IPS-NIHi7 (cell line): Measurements from ENCODE around the gene DYRK1A.

Experiments used
- DNase-seq: peaks from one replicate; pipeline ENCODE4 v3.0.0; 2012; ENCODE audit warnings: mixed read lengths; ENCODE audit errors: extremely low spot score

The DYRK1A gene

GRCh38 chr21:37550618-37551330 is 184.2 kb downstream of the DYRK1A start:
- DNase-seq: no peak

DNA sequence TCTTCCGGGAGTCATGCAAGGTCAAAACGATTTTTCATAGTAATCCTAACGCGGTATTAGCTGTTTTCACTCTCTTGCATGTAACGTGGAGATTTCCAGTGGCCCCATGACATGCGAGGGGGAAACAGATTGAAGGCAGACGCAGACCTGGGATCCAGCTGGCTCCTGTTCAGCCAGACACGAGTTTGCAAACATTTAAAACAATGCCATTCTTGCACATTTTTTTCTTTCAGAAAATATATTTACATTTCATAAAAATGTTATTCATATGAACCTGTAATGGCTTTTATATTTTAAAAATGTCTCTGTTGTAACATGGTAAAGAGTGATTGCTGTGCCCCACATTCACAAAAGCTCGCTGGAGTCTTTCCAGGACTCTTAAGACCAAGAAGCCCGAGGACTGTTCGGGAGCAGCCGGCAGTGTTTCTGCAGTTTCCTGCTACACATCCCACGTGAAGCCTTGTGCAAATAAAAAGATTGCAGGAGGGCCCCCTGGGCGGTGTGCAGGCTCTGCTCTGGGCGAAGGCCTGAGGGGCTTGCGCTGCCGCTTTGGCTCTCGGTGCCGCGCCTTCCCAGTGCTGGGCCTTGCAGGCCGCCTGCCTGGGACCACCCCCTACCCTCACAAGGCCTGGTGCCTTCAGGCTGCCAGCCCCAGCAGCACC is 184.9 kb downstream of the DYRK1A start:
- no peak for DNase-seq

DNA sequence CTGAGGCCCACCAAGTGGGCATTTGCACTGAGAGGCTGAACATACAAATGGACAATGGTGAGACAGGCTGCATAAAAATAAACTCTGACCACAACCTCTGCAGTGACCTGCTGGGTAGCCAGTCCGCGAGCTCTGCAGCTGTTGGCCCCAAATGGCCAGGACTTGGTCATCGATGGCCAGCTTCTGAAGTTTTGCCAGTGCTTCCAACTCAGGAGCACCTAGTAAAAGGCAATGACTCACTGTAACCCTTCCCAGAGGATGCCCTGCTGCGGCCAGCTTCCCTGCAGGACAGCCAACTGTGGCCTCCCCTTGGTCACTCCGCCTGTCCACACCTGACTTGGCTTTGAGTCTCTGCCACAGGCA is 185.4 kb downstream of the DYRK1A start:
- no peak for DNase-seq

DNA sequence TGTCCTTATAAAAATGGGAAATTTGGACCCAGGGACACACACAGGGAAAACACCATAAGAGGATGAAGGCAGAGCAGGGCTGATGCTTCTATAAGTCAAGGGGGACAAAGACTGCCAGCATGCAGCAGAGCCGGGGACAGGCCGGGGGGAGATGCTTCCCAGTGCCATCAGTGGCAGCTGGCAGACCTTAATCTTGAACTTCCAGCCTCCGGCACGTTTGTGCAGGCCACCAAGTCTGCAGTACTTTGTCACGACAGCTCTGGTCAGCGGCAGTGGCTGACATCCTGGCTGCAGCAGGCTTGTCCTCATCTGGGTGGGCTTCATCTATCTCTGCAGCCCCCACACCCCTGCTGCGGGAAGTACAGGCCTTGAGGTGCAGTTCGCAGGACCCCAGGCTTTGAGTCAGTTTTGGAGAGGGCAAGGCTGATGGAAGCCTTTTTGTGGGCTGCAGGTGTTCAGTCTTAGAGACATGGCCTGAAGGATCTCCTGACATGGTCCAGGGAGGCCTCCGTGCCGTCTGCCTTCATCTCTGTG is 186.0 kb downstream of the DYRK1A start:
- DNase-seq: no peak

- DNase-seq: no peak
Measured at GRCh38 chr21:37553078-37553481, 186.5 kb downstream of the DYRK1A start.

DNA sequence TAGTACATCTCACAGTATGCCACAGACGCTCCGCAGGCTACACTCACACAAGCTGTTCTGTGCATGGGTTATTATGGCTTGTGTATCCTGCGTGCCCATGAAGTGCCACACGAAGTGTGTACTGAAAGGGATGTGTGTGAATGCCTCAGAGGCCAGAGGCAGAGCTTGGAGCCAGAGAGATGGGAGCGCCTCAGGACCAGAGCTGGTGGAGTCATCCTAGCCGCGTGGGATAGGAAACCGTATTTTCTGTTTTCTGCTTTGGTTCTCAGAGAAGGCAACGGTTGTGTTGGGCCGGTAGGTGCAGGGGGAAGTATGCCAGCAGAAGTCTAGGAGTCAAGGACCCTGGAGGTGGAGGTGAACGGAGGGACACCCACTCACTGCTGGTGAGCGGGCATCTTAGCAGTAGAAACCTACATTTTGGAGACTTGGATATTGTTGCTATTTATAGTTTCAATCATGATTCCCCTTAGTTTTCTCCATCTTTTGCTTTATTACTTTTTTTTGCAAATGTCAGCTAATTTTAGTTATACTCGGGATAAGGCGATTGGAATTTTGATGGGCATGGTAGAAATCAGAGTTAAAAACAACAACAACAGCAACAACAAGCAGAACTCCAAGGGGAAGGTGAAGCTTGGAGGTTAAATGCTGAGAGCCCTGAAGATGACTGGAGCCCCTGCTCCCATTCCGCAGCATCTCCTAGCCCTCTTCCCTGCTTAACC is 188.2 kb downstream of the DYRK1A start:
- DNase-seq: no peak

DNA sequence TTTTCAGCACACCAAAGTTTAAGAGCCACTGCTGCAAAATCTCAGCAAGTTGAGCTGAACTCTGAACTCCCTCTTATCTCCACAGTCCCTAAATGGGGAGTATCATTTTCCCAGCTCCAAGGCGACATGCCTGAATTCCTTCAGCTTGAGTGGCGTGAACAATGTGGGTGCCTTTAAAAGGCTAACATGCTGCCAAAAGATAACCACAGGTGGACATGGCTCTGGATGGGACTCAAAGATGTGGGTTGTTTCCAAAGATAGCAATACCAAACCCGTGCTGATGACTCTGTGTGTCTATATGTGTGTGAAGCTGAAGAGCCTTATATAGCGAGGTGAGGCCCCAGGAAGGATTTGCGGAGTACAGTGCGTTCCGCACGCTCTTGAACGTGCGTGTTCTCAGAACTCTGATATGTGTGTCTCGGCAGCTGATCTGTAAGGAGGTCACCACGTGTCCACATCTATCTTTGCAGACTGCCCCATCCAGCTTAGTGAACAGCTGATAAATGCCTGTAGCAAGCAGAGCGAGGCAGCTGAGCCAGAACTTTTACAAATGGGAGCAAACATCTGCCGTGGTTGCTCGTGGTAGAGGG is 189.2 kb downstream of the DYRK1A start:
- DNase-seq: no peak

GRCh38 chr21:37557261-37557950 is 190.8 kb downstream of the DYRK1A start:
- DNase-seq: no peak

DNA sequence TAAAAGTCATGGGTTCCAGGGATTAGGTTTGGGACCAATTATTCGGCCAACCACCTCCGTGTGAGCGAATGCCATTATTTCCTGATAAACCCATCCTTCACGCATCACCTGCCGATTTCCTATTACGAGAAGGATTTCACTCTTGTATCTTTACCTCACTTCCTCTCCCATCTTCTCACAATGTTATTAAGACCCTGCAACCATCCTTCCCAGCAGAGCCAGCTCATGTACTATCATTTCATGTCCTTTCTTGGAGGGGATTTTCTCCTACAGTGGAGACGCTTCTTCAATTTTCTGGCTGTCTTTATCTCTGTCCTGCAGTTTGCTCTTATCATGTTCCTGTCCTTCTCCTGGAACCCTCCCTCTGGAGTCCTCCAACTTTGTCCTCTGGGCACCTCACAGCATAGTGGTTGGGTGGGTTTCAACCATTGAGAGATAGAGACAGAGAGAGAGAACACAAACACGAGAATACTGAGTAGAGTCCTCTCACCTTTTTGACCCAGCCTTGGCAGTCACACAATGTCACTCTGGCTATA is 192.2 kb downstream of the DYRK1A start:
- no peak for DNase-seq

DNA sequence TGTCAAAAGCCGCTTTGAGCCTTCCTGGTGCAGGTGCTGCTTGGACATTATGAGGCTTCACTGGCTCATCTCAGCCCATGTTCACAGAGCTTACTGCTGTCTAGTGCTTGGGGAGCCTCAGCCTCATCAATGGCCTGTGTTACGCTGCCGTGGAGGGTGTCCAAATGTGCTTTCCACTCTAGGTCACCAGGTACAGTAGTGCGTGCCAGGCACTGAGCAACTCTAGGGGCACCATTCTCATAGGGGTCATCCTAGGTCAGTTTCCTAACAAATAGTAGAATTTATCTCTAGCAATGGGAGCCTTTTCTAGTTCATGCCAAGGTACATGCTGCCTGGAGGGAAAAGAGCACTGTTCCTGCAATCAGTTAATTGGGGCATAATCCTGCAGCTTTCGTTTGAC is 193.8 kb downstream of the DYRK1A start:
- no peak for DNase-seq

DNA sequence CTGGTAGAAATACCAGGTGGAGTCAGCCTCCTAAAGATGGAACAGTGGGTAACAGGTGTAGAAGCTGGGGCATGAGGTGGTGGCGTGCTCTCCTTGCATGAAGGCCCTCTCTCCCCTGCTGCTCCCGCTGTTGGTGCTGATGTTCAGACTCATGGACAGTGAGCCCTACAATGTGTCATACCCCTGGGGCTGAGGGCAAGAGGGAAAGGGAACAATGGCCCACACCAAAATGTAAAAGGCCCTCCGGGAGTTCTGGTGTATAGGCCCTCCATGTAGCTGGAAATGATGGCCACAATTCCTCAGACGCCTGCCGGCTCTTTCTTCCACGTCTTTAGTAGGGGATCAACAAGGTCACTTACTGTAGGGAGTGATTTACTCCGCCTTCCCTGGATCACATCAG is 194.9 kb downstream of the DYRK1A start:
- DNase-seq: no peak

GRCh38 chr21:37561941-37562919 is 195.7 kb downstream of the DYRK1A start:
- no peak for DNase-seq

DNA sequence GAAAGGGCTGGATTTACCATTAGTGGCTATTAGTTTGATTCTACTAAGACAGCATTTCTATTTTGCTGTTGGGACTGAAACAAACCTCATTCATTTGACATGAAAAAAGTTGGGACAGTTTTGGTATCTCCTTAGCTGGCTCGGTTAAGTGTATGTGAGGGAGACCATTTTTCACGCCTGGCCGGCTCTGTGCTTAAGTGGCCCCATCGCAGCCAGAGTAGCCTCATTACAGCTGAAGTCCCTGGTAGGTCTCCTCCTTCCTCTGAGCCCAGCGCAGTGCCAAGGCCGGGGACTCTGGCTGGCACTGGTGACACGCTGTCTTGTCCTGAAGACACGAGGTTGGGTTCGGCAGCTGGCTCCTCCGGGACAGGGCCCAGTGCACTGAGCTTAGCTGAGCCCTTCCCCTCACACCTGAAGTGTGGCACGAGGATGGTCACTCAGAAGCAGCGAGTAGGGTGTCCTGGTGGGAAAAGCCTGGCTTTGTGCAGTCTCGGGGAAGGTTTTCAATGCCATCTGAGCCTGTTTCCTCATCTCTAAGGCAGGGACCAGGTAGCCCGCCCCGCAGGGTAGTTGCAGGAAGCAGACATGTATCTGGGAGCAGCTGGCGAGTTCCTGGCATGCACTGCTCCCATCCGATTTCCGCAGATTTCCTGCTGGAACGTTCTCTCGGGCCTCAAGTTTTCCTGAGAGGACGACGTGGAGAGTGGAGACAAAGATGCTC is 196.5 kb downstream of the DYRK1A start:
- DNase-seq: no peak

DNA sequence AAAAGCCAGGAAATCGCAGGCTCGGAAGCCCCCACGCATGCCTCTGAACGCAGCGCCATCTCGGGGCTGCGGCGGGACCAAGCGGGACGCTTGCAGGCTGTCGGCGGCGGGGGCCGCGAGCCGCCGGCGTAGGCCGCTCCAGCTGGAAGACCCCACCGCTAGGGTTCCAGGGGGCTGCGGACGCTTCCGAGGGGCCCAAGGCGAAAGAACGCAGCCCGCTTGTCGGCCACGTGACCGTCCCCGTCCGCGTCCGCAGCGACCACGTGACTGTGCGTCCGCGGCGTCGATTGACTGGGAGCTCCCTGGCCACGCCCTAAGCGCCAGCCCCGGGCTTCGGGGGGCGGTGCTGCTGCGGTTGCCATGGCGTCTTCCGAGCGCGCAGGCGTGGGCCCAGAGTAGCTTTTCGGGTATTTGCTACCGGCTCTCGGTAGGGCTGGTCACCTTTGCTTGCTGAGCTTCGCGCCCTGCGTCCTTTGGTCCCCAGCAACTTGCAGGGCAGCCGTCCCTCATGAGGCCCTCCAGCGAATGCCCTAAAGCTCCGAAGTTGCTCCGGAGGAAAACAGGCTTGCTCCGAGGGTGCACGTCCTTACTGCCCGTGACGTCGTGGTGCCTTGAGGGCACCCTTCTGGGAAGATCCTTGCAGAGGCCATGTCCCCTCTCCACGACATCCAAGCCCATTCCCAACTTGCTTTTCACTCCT is 197.2 kb downstream of the DYRK1A start:
- DNase-seq: peak; percentile 96

- DNase-seq: peak; percentile 67
Measured at GRCh38 chr21:37564341-37564923, 197.9 kb downstream of the DYRK1A start.

- DNase-seq: peak; percentile 22
Measured at GRCh38 chr21:37564924-37565529, 198.5 kb downstream of the DYRK1A start.

- no peak for DNase-seq
Measured at GRCh38 chr21:37565530-37566223, 199.1 kb downstream of the DYRK1A start.
